HepG2 (cell line): ENCODE measurements around the gene RUNDC1. TPM values are rescaled to one million over a fixed set of nuclear protein-coding genes. Genes with fewer than 3 reads are reported as not detected.

Experiments used
- ATAC-seq: fragments of 200-7000 bp; cut with Tn5 transposase; 3 replicates; pipeline ENCODE4 v1.9.1; 2020; ENCODE audit warnings: mild to moderate bottlenecking, moderate library complexity
- BruUV-seq: library from RNA; stranded (reverse); fragments of 400-500 nt; replicated peaks from 2 replicates; lab custom pipeline; 2021; lab: Mats Ljungman, UMichigan
- CTCF ChIA-PET: fragments of 300-600 bp; formaldehyde crosslinking; extraction: SDS; loops from one replicate; lab custom pipeline; 2021; ENCODE audit warnings: low total read pairs, inconsistent platforms, low intra/inter-chr PET ratio; lab: Yijun Ruan, JAX
- POLR2A ChIA-PET: fragments of 350-600 bp; sonication (Branson Sonifier 250); formaldehyde crosslinking; loops from one replicate; lab custom pipeline; 2020; ENCODE audit warnings: antibody characterized with exemption, inconsistent platforms; lab: Yijun Ruan, JAX
- DNase-seq: peaks from one replicate; pipeline ENCODE4 v3.0.0-alpha.2; 2015; ENCODE audit warnings: low spot score
- FAIRE-seq: peaks from 3 replicates; lab custom pipeline; 2011; peaks lifted over from hg19 to GRCh38; lab: Jason Lieb, UNC
- H2AFZ ChIP-seq: one replicate; pipeline ENCODE4 v1.6.1; 2011; ENCODE audit warnings: low read length, inconsistent platforms
- H3K27ac ChIP-seq: fragments of 300-600 bp; 3 replicates; pipeline ENCODE4 v1.8.0; 2011; ENCODE audit warnings: mixed run types, mild to moderate bottlenecking, mixed read lengths, low read length, inconsistent platforms; ENCODE audit not compliant: insufficient read depth; ENCODE audit errors: extremely low read length
- H3K27me3 ChIP-seq, 2 experiments: fragments of 200-600 bp in 1 of 2; 2 replicates in 1 of 2; 3 replicates in 1 of 2; pipeline versions ENCODE4 v1.6.0 to v1.8.0; 2011; ENCODE audit warnings: low read length in 2 of 2, mild to moderate bottlenecking in 2 of 2, moderate library complexity in 2 of 2, inconsistent platforms in 1 of 2; ENCODE audit not compliant: insufficient read depth in 2 of 2, control insufficient read depth in 1 of 2
- H3K36me3 ChIP-seq, 2 experiments: fragments of 200-600 bp in 1 of 2; replicated peaks in 1 of 2; 2 replicates in 1 of 2; 3 replicates in 1 of 2; pipeline versions ENCODE4 v1.5.1 to v1.8.0; 2011; ENCODE audit warnings: low read length in 2 of 2, inconsistent platforms in 1 of 2; ENCODE audit not compliant: insufficient read depth in 2 of 2, control insufficient read depth in 1 of 2
- H3K4me1 ChIP-seq: 2 replicates; pipeline ENCODE4 v1.5.1; 2012; ENCODE audit warnings: low read length, inconsistent platforms; ENCODE audit not compliant: insufficient read depth
- H3K4me2 ChIP-seq: 2 replicates; pipeline ENCODE4 v1.6.0; 2011; ENCODE audit warnings: low read depth, low read length, inconsistent platforms
- H3K4me3 ChIP-seq, 3 experiments: fragments of 200-600 bp in 1 of 3; sonication (generic), shearing (Covaris generic) in 1 of 3; replicated peaks in 1 of 3; 2 replicates each; pipeline ENCODE4 v1.5.1; 2011 to 2016; ENCODE audit warnings: low read length in 3 of 3, inconsistent platforms in 2 of 3, low read depth in 2 of 3, mild to moderate bottlenecking in 2 of 3, control low read depth in 1 of 3, mixed read lengths in 1 of 3; ENCODE audit not compliant: insufficient read depth in 1 of 3
- H3K79me2 ChIP-seq: one replicate; pipeline ENCODE4 v1.6.1; 2011; ENCODE audit warnings: low read length, inconsistent platforms; ENCODE audit not compliant: insufficient read depth
- H3K9ac ChIP-seq: 2 replicates; pipeline ENCODE4 v1.6.0; 2011; ENCODE audit warnings: mild to moderate bottlenecking, low read depth, low read length, inconsistent platforms; ENCODE audit not compliant: insufficient read depth
- H3K9me3 ChIP-seq: 2 replicates; pipeline ENCODE4 v1.5.1; 2012; ENCODE audit warnings: mild to moderate bottlenecking, low read length
- H4K20me1 ChIP-seq: 2 replicates; pipeline ENCODE4 v1.6.0; 2011; ENCODE audit warnings: inconsistent platforms, mild to moderate bottlenecking, low read length, moderate library complexity; ENCODE audit not compliant: insufficient read depth
- LCORL ChIP-seq, 2 experiments: fragments of 450-650 bp in 1 of 2; sonication (generic) in 1 of 2; formaldehyde crosslinking in 1 of 2; IDR thresholded peaks; 2 replicates each; pipeline versions ENCODE4 v1.5.0 to v1.6.1; 2017 to 2020; ENCODE audit warnings: antibody characterized with exemption in 1 of 2, missing genetic modification reagents in 1 of 2
- WGBS: methylation state at CpG from one replicate; pipeline ENCODE4 v1.1.6; 2017; ENCODE audit warnings: low lambda C conversion rate; 5-methylcytosine and 5-hydroxymethylcytosine counted together
- in situ Hi-C: cut with HindIII; loops from 2 replicates; pipeline ENCODE4 v1.10.0; 2017; ENCODE audit warnings: low pct_unique_long_range_greater_than_20kb; ENCODE audit not compliant: extremely low pct_ligation_motif_present
- intact Hi-C: fragments of 100-400 bp; cut with micrococcal nuclease; formaldehyde crosslinking; loops from one replicate; pipeline ENCODE4 v1.10.0; 2022; ENCODE audit not compliant: unreplicated experiment
- polyA plus RNA-seq, 8 experiments: library from polyadenylated mRNA; depleted of rRNA in 3 of 8; stranded (reverse) in 7 of 8; unstranded in 1 of 8; fragments of >200 nt; fragmentation: Illumina TruSeq in 4 of 8; extraction: Trizol in 4 of 8; gene quantifications; 2 replicates each; pipeline versions ENCODE4 v1.2.1 to v1.2.3, GENCODE V29; 2011 to 2016; ENCODE audit warnings: low read depth in 4 of 8, missing spikeins in 1 of 8, mixed read lengths in 1 of 8; ENCODE audit not compliant: insufficient read depth in 1 of 8
- total RNA-seq, 5 experiments: library from RNA; depleted of rRNA; stranded (reverse); fragments of >200 nt; fragmentation: Illumina TruSeq; extraction: Trizol; gene quantifications; 2 replicates each; pipeline ENCODE4 v1.2.3, GENCODE V29; 2016; ENCODE audit warnings: low read depth in 1 of 5
- TF ChIP-seq, protein P1 (sequence below): sonication (generic); formaldehyde crosslinking; IDR thresholded peaks from 2 replicates; pipeline ENCODE4 v1.4.0; 2020; ENCODE audit warnings: low read depth, missing genetic modification reagents

The RUNDC1 gene
- total and polyA plus RNA-seq, 2 of the 13 experiments (the other 11 are each of a cell fraction or from before 2014, with no cell fraction given) = 10.3 to 11.4 TPM

DNA sequence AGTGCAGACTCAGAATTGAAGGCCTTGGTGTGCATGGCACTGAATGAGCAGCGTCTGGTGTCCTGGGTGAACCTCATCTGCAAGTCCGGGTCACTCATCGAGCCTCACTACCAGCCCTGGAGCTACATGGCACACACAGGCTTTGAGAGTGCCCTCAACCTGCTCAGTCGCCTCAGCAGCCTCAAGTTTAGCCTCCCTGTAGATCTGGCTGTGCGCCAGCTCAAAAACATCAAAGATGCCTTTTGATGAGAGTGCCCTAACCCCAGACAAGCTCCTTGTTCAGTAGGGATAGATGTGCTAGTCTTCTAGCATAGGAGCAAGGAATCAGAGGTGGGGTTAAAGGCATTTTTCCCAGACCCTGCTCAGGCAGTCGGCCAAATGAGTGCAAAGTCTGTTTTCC lies 11.1 kb downstream of the RUNDC1 start:
- BruUV-seq = no TSS peak
- peaks cover 27 to 66% of the 10 kb centered on the region in 2 experiments for H3K36me3 ChIP-seq

More for the DNA sequence above, 11.1 kb downstream of the RUNDC1 start:
- Histone ChIP-seq H3K27ac (no peak overlapping the region), H3K4me2 (no peak overlapping the region), H3K9me3 (no peaks in the 10 kb centered on the region), H3K9ac (no peak overlapping the region), H4K20me1 (no peaks in the 10 kb centered on the region), H3K27me3 (no peaks in the 10 kb centered on the region), H3K79me2 (no peaks in the 10 kb centered on the region), H3K4me3 (no peak overlapping the region), H3K4me1 (0 out of 2 replicates have a peak, but pooled peaks cover 16% of the 10 kb centered on the region), H2AFZ (no peak overlapping the region)
- no peak for DNase-seq
- intact Hi-C loops (no loop called here), in situ Hi-C loops (no loop called here)
- ChIA-PET CTCF (no interaction called here), POLR2A (interaction anchor here (1.0 to 1.1 kb wide), 2 partner anchors 16 to 167 kb away, joined by 3 to 4 read pairs; partner anchors contain the start of gene BECN1)
- no peak for ATAC-seq
- TF ChIP-seq LCORL (IDR thresholded peaks at IDR 0.05) (peak; percentile 75; the same call in 1 of the 2 replicates), LCORL (CRISPR knock-in tag; IDR thresholded peaks at IDR 0.05) (no peak)
- TF ChIP-seq, protein P1, sequence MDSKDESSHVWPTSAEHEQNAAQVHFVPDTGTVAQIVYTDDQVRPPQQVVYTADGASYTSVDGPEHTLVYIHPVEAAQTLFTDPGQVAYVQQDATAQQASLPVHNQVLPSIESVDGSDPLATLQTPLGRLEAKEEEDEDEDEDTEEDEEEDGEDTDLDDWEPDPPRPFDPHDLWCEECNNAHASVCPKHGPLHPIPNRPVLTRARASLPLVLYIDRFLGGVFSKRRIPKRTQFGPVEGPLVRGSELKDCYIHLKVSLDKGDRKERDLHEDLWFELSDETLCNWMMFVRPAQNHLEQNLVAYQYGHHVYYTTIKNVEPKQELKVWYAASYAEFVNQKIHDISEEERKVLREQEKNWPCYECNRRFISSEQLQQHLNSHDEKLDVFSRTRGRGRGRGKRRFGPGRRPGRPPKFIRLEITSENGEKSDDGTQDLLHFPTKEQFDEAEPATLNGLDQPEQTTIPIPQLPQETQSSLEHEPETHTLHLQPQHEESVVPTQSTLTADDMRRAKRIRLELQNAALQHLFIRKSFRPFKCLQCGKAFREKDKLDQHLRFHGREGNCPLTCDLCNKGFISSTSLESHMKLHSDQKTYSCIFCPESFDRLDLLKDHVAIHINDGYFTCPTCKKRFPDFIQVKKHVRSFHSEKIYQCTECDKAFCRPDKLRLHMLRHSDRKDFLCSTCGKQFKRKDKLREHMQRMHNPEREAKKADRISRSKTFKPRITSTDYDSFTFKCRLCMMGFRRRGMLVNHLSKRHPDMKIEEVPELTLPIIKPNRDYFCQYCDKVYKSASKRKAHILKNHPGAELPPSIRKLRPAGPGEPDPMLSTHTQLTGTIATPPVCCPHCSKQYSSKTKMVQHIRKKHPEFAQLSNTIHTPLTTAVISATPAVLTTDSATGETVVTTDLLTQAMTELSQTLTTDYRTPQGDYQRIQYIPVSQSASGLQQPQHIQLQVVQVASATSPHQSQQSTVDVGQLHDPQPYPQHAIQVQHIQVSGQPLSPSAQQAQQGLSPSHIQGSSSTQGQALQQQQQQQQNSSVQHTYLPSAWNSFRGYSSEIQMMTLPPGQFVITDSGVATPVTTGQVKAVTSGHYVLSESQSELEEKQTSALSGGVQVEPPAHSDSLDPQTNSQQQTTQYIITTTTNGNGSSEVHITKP (CRISPR knock-in tag) = no peak
- WGBS = 79% methylated on average over 3 of the region's 6 CpGs
- FAIRE-seq = no peak
